A673 (cell line): Measurements from ENCODE around the gene DNA2. TPM values are rescaled to one million over a fixed set of nuclear protein-coding genes. Genes with fewer than 3 reads are reported as not detected.

Source experiments
- BruUV-seq: library from RNA; stranded (reverse); fragments of 400-500 nt; replicated peaks from 2 replicates; lab custom pipeline; 2021; lab: Mats Ljungman, UMichigan
- CTCF ChIA-PET: fragments of 300-600 bp; sonication (Branson Sonifier 250); formaldehyde crosslinking; loops from one replicate; lab custom pipeline; 2022; ENCODE audit warnings: antibody characterized with exemption; lab: Charles Lee
- POLR2A ChIA-PET: fragments of 300-600 bp; sonication (Branson Sonifier 250); formaldehyde crosslinking; loops from one replicate; lab custom pipeline; 2022; ENCODE audit warnings: antibody characterized with exemption; ENCODE audit not compliant: low non-redundant PET; lab: Charles Lee
- DNase-seq: peaks from one replicate; pipeline ENCODE4 v3.0.0-alpha.2; 2015; ENCODE audit warnings: low spot score
- H3K27ac ChIP-seq: fragments of 200-600 bp; sonication (generic); 2 replicates; pipeline ENCODE4 v1.5.1; 2016; ENCODE audit warnings: mixed run types, low read depth, mild to moderate bottlenecking, mixed read lengths, antibody characterized with exemption, low read length; ENCODE audit not compliant: poor library complexity, severe bottlenecking
- H3K27me3 ChIP-seq: fragments of 200-600 bp; sonication (generic); replicated peaks from 2 replicates; pipeline ENCODE4 v1.6.1; 2017; ENCODE audit warnings: mixed run types, low read depth, mild to moderate bottlenecking, mixed read lengths, antibody characterized with exemption, low read length; ENCODE audit not compliant: insufficient read depth, poor library complexity
- H3K36me3 ChIP-seq: fragments of 200-600 bp; sonication (generic); 2 replicates; pipeline ENCODE4 v1.6.1; 2016; ENCODE audit warnings: mixed run types, mild to moderate bottlenecking, mixed read lengths, antibody characterized with exemption, low read length; ENCODE audit not compliant: insufficient read depth, poor library complexity, severe bottlenecking
- H3K4me1 ChIP-seq: fragments of 200-600 bp; sonication (generic); 2 replicates; pipeline ENCODE4 v1.6.1; 2017; ENCODE audit warnings: mixed run types, mild to moderate bottlenecking, mixed read lengths, antibody characterized with exemption, low read length; ENCODE audit not compliant: insufficient read depth, poor library complexity, severe bottlenecking
- H3K4me3 ChIP-seq: fragments of 200-600 bp; sonication (generic); 2 replicates; pipeline ENCODE4 v1.5.1; 2016; ENCODE audit warnings: low read depth, mixed run types, mild to moderate bottlenecking, mixed read lengths, low read length; ENCODE audit not compliant: poor library complexity, severe bottlenecking
- H3K9me3 ChIP-seq: fragments of 200-600 bp; sonication (generic); 2 replicates; pipeline ENCODE4 v1.6.1; 2016; ENCODE audit warnings: mixed run types, low read depth, mild to moderate bottlenecking, mixed read lengths, antibody characterized with exemption, low read length; ENCODE audit not compliant: poor library complexity, severe bottlenecking
- CTCF ChIP-seq: fragments of 300-800, 200-600 bp; sonication (generic); conservative IDR thresholded peaks from 2 replicates; pipeline ENCODE4 v1.5.1; 2017; ENCODE audit warnings: low read depth, mild to moderate bottlenecking, antibody characterized with exemption, low read length, moderate library complexity, mixed read lengths
- EZH2 ChIP-seq: fragments of 200-600 bp; sonication (generic); IDR thresholded peaks from 2 replicates; pipeline ENCODE4 v1.6.1; 2017; ENCODE audit warnings: borderline replicate concordance, low read depth, mild to moderate bottlenecking, mixed read lengths, antibody characterized with exemption, low read length; ENCODE audit not compliant: poor library complexity, severe bottlenecking
- intact Hi-C: fragments of 100-400 bp; cut with micrococcal nuclease; formaldehyde crosslinking; loops from one replicate; pipeline ENCODE4 v1.10.0; 2022; ENCODE audit not compliant: unreplicated experiment
- total RNA-seq: library from RNA; stranded (reverse); gene quantifications from 2 replicates; pipeline ENCODE4 v1.2.3, GENCODE V29; 2021

The DNA2 gene
- total RNA-seq, 1 experiment from 2014 or later = 48.7 TPM

- Histone ChIP-seq H3K36me3 (no peaks in the 10 kb centered on the region), H3K9me3 (no peaks in the 10 kb centered on the region), H3K27ac (no peak overlapping the region), H3K4me3 (no peak overlapping the region), H3K27me3 (no peaks in the 10 kb centered on the region), H3K4me1 (no peaks in the 10 kb centered on the region)
- no TSS peak for BruUV-seq
- no peak for DNase-seq
- CTCF ChIA-PET = no interaction called here
- intact Hi-C loops = no loop called here
- no peak for TF ChIP-seq CTCF
- no peak for TF ChIP-seq EZH2
- POLR2A ChIA-PET = no interaction called here
Observed at GRCh38 chr10:68496072-68496471, 24.3 kb upstream of the DNA2 start.

DNA sequence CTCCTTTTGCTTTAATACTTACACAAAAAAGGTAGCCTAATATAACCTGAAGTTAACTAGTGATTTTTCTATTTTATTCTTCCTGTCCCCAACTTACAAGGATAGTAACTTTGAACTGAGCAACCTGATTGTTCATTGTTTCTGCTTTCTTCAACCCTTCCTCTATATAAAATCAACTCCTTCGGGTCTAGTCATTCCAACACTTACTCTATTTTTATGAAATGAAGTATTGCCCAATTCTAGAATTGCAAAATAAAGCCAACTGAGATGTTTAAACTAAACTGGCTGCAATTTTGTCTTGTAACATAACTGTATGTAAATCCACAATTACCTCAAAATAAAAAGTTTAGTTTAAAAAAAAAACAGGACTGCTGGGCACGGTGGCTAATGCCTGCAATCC lies 20.3 kb upstream of the DNA2 start:
- Histone ChIP-seq H3K27me3 (no peaks in the 10 kb centered on the region), H3K4me3 (no peak overlapping the region), H3K9me3 (no peaks in the 10 kb centered on the region), H3K36me3 (peaks cover 9% of the 10 kb centered on the region), H3K27ac (no peak overlapping the region), H3K4me1 (no peaks in the 10 kb centered on the region)
- DNase-seq = no peak
- BruUV-seq = no TSS peak
- intact Hi-C loops = no loop called here
- POLR2A ChIA-PET = no interaction called here
- CTCF ChIA-PET = no interaction called here
- no peak for TF ChIP-seq EZH2
- TF ChIP-seq CTCF = no peak

- BruUV-seq = no TSS peak
- Histone ChIP-seq H3K4me1 (no peaks in the 10 kb centered on the region), H3K4me3 (no peak overlapping the region), H3K9me3 (no peaks in the 10 kb centered on the region), H3K36me3 (peaks cover 20% of the 10 kb centered on the region), H3K27ac (no peak overlapping the region), H3K27me3 (no peaks in the 10 kb centered on the region)
- ChIA-PET POLR2A (no interaction called here), CTCF (no interaction called here)
- intact Hi-C loops = no loop called here
- DNase-seq = no peak
- TF ChIP-seq EZH2 = no peak
- TF ChIP-seq CTCF = no peak
Observed at GRCh38 chr10:68489919-68490318, 18.1 kb upstream of the DNA2 start.
